MCF 10A (cell line): ENCODE results near the gene TSSK2. TPM values are rescaled to one million over a fixed set of nuclear protein-coding genes. Genes with fewer than 3 reads are reported as not detected.

Source experiments
- BruUV-seq: library from RNA; stranded (reverse); fragments of 400-500 nt; replicated peaks from 2 replicates; lab custom pipeline; 2021; lab: Mats Ljungman, UMichigan
- CTCF ChIA-PET: fragments of 300-600 bp; sonication (Branson Sonifier 250); formaldehyde crosslinking; extraction: SDS; loops from one replicate; lab custom pipeline; 2021; ENCODE audit warnings: antibody characterized with exemption, inconsistent platforms; lab: Yijun Ruan, JAX
- POLR2A ChIA-PET: fragments of 300-600, 350-650 bp; sonication (Branson Sonifier 250); formaldehyde crosslinking; extraction: SDS; loops from one replicate; lab custom pipeline; 2020; ENCODE audit warnings: antibody characterized with exemption, inconsistent platforms; lab: Yijun Ruan, JAX
- DNase-seq: peaks from one replicate; pipeline ENCODE4 v3.0.0-alpha.2; 2018; ENCODE audit not compliant: unreplicated experiment
- H3K27ac Mint-ChIP-seq: one replicate; pipeline ENCODE4 v1.8.0; 2022; ENCODE audit warnings: mild to moderate bottlenecking, low read depth, mixed read lengths; ENCODE audit not compliant: unreplicated experiment
- H3K27me3 Mint-ChIP-seq: one replicate; pipeline ENCODE4 v1.8.0; 2022; ENCODE audit warnings: mixed read lengths; ENCODE audit not compliant: insufficient read depth, unreplicated experiment
- H3K36me3 Mint-ChIP-seq: one replicate; pipeline ENCODE4 v1.8.0; 2022; ENCODE audit warnings: mild to moderate bottlenecking, moderate library complexity, mixed read lengths; ENCODE audit not compliant: insufficient read depth, unreplicated experiment
- H3K4me1 Mint-ChIP-seq: one replicate; pipeline ENCODE4 v1.8.0; 2022; ENCODE audit warnings: mixed read lengths; ENCODE audit not compliant: insufficient read depth, unreplicated experiment
- H3K4me3 Mint-ChIP-seq: one replicate; pipeline ENCODE4 v1.8.0; 2022; ENCODE audit warnings: mild to moderate bottlenecking, moderate library complexity, mixed read lengths; ENCODE audit not compliant: unreplicated experiment
- H3K9me3 Mint-ChIP-seq: one replicate; pipeline ENCODE4 v1.8.0; 2022; ENCODE audit warnings: mixed read lengths; ENCODE audit not compliant: unreplicated experiment
- CTCF ChIP-seq: fragments of 200-600 bp; IDR thresholded peaks from one replicate; pipeline ENCODE4 v1.8.0; 2022; ENCODE audit warnings: antibody characterized with exemption, mild to moderate bottlenecking; ENCODE audit not compliant: unreplicated experiment
- intact Hi-C: fragments of 100-400 bp; cut with micrococcal nuclease; formaldehyde crosslinking; loops from 2 replicates; pipeline ENCODE4 v1.14.1; 2022
- total RNA-seq: library from RNA; stranded (reverse); gene quantifications from 2 replicates; pipeline ENCODE4 v1.2.3, GENCODE V29; 2022

TSSK2 gene
- total RNA-seq, 1 experiment from 2014 or later, result not detected

DNA sequence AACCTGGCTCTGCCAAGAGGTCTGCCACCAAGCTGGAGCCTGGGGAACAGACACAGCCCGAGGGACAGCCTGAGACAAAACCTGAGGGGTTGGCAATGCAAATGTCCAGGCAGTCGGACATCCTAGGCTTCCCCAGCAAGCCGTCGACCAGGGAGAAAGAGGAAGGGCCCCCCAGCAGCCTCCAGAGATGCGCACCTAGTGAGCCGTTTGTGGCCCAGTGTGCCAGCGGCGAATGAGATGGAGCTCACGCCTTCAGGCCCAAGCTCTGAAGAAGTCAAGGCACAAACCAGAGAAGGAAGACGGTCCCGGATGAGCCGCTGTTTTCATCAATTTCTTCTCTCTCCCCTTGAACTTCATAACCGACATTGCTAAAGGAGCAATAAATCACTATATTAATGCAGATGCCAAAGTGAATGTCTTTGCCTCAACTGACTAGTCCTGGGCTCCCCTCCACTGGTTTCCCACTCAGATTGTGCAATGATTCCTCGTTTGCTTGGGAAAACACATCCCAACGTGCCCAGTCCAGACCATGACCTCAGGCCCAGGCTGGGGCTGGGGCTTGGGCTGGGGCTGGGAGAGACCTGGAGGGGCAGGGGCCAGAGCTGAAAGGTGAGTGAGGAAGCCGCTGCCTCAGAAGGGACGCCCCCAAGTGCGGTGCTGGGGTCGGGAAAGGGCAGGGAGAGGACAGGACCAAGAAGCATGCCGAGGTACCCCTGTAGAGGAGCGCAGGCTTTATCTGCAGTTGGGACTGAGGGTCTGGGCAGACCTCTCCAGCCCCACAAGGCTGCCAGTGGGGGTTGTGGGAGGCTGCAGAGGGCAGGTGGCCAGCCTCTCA is 5.4 kb upstream of the TSSK2 start:
- intact Hi-C loops, result no loop called here
- POLR2A ChIA-PET, result no interaction called here
- no peak for TF ChIP-seq CTCF

DNA sequence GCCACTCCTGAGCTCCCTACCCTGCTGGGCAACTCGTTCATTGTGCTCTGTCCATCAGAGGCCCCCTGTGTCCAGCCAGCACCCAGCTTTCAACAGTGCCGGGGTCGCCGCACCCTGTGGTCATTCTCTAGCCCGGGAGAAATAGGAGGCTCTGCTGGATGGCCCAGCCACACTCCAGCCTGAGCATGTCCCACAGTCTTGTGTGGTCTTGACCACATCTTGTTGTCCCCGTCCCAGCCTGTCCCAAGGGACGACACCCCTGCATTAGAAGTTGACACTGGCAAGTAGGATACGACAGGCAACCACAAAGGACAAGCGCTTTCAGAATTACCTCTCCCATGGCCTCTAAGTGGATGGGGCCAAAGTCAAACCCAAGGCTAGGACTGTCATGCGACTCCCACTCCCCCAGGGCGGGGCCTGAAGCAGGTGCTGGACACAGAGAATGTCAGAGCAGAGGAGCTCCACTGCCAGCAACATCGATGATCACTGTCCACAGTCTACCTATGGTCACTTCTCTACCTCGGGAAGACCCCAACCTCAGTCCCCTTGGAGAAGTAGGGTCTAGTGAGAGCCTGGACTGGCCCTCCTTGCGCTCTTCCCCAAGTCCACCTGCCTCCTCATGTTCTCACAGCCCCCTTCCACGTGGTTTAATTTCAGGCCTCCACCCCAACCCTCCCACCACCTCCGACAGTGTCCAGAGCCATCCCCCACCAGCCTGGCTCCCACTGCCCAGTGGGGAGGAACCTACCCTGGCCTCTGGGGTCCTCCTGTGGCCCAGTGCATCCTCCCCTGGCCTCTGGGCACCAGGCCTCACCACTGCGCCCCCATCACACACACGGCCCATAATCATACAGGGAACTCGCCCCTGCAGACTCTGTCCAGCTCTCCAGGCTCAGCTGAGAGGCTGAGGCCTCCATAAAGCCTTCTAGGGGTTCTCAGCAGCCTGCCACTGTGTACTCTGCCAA is 4.5 kb upstream of the TSSK2 start:
- H3K36me3 Mint-ChIP-seq, result peaks cover 4% of the 10 kb centered on the region
- intact Hi-C loops, result no loop called here
- H3K4me1 Mint-ChIP-seq, result peaks cover 18% of the 10 kb centered on the region
- no peak for TF ChIP-seq CTCF
- POLR2A ChIA-PET, result interaction anchor here (0.5 kb wide), 1 partner anchor 12 kb away, joined by 4 read pairs; no protein-coding TSS in a partner anchor
- no peak overlapping the region for H3K27ac Mint-ChIP-seq
- H3K4me3 Mint-ChIP-seq, result no peak overlapping the region
- no peak for DNase-seq
- H3K9me3 Mint-ChIP-seq, result no peaks in the 10 kb centered on the region
- no peaks in the 10 kb centered on the region for H3K27me3 Mint-ChIP-seq
- BruUV-seq, result no TSS peak
- CTCF ChIA-PET, result interaction anchor here (1.1 kb wide), 1 partner anchor 19 kb away, joined by 6 read pairs; no protein-coding TSS in a partner anchor

More for the DNA sequence above, 5.4 kb upstream of the TSSK2 start:
- Mint-ChIP-seq H3K9me3 (no peaks in the 10 kb centered on the region), H3K27ac (no peak overlapping the region), H3K36me3 (no peaks in the 10 kb centered on the region), H3K4me3 (no peak overlapping the region), H3K27me3 (no peaks in the 10 kb centered on the region), H3K4me1 (peaks cover 21% of the 10 kb centered on the region)
- no TSS peak for BruUV-seq
- DNase-seq, result no peak
- CTCF ChIA-PET, result interaction anchor here (1.1 to 1.3 kb wide), 2 partner anchors 18 kb away, joined by 4 to 6 read pairs; no protein-coding TSS in a partner anchor

DNA sequence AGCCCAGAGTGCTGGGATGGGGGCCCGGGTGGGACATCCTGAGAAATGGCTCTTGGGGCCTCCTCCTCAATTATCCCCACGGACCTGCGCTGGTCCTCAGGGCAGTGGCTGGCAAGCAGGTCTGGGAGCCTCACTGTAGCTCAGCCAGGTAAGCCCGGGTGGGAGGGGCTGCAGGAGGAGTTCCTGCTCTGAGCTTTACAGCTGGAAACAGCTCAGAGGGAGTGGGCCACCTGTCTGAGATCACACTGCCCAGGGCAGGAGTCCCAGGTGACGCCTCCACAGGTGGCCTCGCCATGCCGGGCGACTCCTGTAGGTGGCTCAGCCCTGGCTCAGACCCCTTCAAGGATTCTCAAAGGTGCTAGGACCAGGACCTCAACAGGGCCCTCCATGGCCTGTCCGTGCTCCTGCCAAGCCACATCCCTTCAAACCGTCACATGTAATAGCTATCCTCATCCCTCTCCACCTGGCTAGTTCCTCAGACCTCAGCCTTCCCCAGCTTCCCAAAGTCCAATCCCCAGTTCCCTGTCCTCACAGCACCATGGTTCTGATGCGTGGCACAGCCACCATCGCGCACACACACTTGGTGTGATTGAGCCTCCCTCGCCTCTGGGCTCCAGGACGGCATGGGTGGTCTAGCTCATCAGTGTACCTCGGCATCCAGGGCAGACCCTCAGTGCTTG is 3.6 kb upstream of the TSSK2 start:
- Mint-ChIP-seq H3K9me3 (no peaks in the 10 kb centered on the region), H3K27ac (no peak overlapping the region), H3K36me3 (peaks cover 4% of the 10 kb centered on the region), H3K4me1 (peaks cover 17% of the 10 kb centered on the region), H3K4me3 (no peak overlapping the region), H3K27me3 (no peaks in the 10 kb centered on the region)
- no peak for TF ChIP-seq CTCF
- intact Hi-C loops, result no loop called here
- BruUV-seq, result no TSS peak
- CTCF ChIA-PET, result interaction anchor here (0.5 kb wide), 1 partner anchor 402 kb away, joined by 3 read pairs; no protein-coding TSS in a partner anchor
- POLR2A ChIA-PET, result no interaction called here
- DNase-seq, result no peak
